Measurements from ENCODE around the gene SMCO1.
A peak's percentile ranks its signal among the peaks of the same experiment; 100 is the strongest.
"Not testable (repeated sequence)": the region's sequence is repeated elsewhere in the genome, so short reads cannot be mapped to it uniquely, and the experiment has no call there.

SMCO1 gene

DNA sequence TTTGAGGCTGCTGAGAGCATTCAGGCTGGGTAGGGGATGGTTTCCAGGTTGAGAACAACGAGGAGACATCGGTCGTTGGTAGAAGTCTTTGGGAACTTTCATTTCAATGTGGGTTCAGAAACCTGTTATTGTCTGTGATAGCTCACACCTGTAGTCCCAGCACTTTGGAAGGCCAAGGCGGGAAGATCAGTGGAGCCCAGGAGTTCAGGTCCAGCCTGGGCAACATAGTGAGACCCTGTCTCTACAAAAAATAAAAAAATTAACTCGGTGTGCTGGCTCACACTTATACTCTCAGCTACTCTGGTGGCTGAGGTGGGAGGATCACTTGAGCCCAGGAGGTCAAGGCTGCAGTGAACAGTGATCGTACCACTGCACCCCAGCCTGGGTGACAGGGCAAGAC is 10.6 kb downstream of the SMCO1 start:
- Histone ChIP-seq H3K9ac (ENCODE audit: low read length) (peak overlapping the region; percentile 95), H3K9me3 (ENCODE audit: control insufficient read depth, low read length) (no peaks in the 10 kb centered on the region), H3K4ac (ENCODE audit: low read depth in 1 of 2, low read length in 2 of 2) (peak overlapping the region in 1 of 2 experiments; percentile 7), H2BK15ac (ENCODE audit: low read depth, poor library complexity, severe bottlenecking) (no peak overlapping the region), H2BK5ac (ENCODE audit: low read depth, low read length, poor library complexity, severe bottlenecking) (no peak overlapping the region), H3K4me1 (ENCODE audit: control insufficient read depth, insufficient read depth, low read depth, low read length) (peaks cover 2% of the 10 kb centered on the region), H4K91ac (ENCODE audit: low read length) (no peak overlapping the region), H2AFZ (ENCODE audit: low read depth, low read length) (no peak overlapping the region), H4K8ac (ENCODE audit: low read length) (no peak overlapping the region), H2AK5ac (ENCODE audit: low read length, severe bottlenecking) (peak overlapping the region; percentile 88), H2BK120ac (ENCODE audit: low read depth, low read length) (peak overlapping the region; percentile 61), H3K79me1 (replicated peaks; ENCODE audit: low read length, poor library complexity, severe bottlenecking) (no peaks in the 10 kb centered on the region), H3K14ac (ENCODE audit: low read length in 2 of 2) (no peak overlapping the region), H3K27ac (ENCODE audit: low read length, poor library complexity, severe bottlenecking) (no peak overlapping the region), H3K4me2 (ENCODE audit: low read length, poor library complexity, severe bottlenecking) (no peak overlapping the region), H3K27me3 (ENCODE audit: control insufficient read depth in 1 of 2, insufficient read depth in 1 of 2, low read length in 2 of 2) (no peaks in the 10 kb centered on the region), H2BK12ac (ENCODE audit: low read length in 2 of 2) (peak overlapping the region in 1 of 2 experiments; percentile 77), H3K18ac (ENCODE audit: low read depth in 1 of 2, low read length in 2 of 2) (peak overlapping the region; percentile 43 to 51), H3K36me3 (ENCODE audit: control insufficient read depth in 1 of 2, insufficient read depth in 2 of 2, low read depth in 1 of 2, low read length in 2 of 2) (peaks cover 0 to 6% of the 10 kb centered on the region in 2 experiments), H3K4me3 (ENCODE audit: insufficient read depth in 1 of 2, low read depth in 1 of 2, low read length in 2 of 2) (peak overlapping the region in 1 of 2 experiments; percentile 71), H3K23ac (ENCODE audit: low read length in 2 of 2) (no peak overlapping the region)
- DNase-seq: no peak
- 94% methylated on average over 6 of the region's 6 CpGs for WGBS

GRCh38 chr3:196504077-196504398 is 11.1 kb downstream of the SMCO1 start:
- peak overlapping the region; percentile 80 for H4K8ac ChIP-seq (ENCODE audit: low read length)
- H2BK15ac ChIP-seq (ENCODE audit: low read depth, poor library complexity, severe bottlenecking): peak overlapping the region; percentile 52
- H3K79me1 ChIP-seq (replicated peaks; ENCODE audit: low read length, poor library complexity, severe bottlenecking); H3K4ac ChIP-seq (ENCODE audit: low read depth in 1 of 2, low read length in 2 of 2); H2BK5ac ChIP-seq (ENCODE audit: low read depth, low read length, poor library complexity, severe bottlenecking); H3K4me1 ChIP-seq (ENCODE audit: control insufficient read depth, insufficient read depth, low read depth, low read length); H2AFZ ChIP-seq (ENCODE audit: low read depth, low read length); H4K91ac ChIP-seq (ENCODE audit: low read length); H3K36me3 ChIP-seq (ENCODE audit: control insufficient read depth in 1 of 2, insufficient read depth in 2 of 2, low read depth in 1 of 2, low read length in 2 of 2); H3K9me3 ChIP-seq (ENCODE audit: control insufficient read depth, low read length); H3K23ac ChIP-seq (ENCODE audit: low read length in 2 of 2); DNase-seq; H3K27me3 ChIP-seq (ENCODE audit: control insufficient read depth in 1 of 2, insufficient read depth in 1 of 2, low read length in 2 of 2); H3K14ac ChIP-seq (ENCODE audit: low read length in 2 of 2): not testable (repeated sequence)
- WGBS: 46% methylated on average over 6 of the region's 7 CpGs
- H3K18ac ChIP-seq (ENCODE audit: low read depth in 1 of 2, low read length in 2 of 2): peak overlapping the region in 1 of 2 experiments; percentile 43
- peak overlapping the region; percentile 95 for H3K9ac ChIP-seq (ENCODE audit: low read length)
- H3K27ac ChIP-seq (ENCODE audit: low read length, poor library complexity, severe bottlenecking): peak overlapping the region; percentile 71
- H3K4me3 ChIP-seq (ENCODE audit: insufficient read depth in 1 of 2, low read depth in 1 of 2, low read length in 2 of 2): peak overlapping the region; percentile 71 to 88
- H2BK120ac ChIP-seq (ENCODE audit: low read depth, low read length): peak overlapping the region; percentile 61
- H2BK12ac ChIP-seq (ENCODE audit: low read length in 2 of 2): peak overlapping the region in 1 of 2 experiments; percentile 77
- peak overlapping the region; percentile 88 for H2AK5ac ChIP-seq (ENCODE audit: low read length, severe bottlenecking)
- H3K4me2 ChIP-seq (ENCODE audit: low read length, poor library complexity, severe bottlenecking): peak overlapping the region; percentile 53

DNA sequence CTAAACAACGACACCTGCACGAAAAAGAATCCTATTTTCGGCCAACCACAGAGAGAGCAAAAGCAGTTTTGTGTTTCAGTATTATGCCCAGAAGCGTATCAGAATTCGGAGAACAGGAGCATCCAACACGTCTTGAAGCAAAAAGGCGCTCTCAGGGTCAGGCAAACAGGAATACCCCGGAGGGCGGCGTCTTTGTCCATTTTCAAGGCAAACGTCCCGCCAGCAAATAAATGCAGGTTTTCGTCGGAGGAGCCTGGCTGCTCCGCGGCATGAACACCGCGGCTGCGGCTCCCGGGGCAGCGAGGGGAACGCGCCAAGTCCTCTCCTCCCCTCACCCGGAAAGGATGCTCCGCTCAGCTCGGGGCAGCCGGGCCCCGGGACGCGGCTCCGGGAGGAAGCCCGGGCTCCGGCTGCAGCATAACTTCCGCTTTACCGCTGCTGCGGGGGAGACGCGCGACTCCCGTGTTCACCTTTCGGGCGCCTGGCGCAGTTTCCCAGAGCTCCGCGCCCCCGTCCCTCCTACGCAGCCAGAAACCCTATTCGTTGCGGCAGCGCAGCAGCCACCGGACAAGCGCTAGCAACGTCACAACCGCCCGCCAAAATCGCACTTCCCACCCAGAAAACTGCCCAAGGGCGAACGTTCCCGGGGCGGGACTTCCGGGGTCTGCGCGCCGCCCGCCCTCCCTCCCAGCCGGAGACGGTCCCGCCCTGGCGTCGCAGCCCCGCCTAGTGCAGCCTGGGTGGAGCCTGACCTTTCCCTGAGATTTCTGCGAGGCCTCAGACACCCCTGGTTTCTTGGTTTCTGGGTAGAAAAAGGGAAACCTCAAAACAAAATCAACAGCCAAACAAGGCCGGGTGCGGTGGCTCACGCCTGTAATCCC is 11.7 kb downstream of the SMCO1 start, which contains the start of gene RNF168:
Gene RNF168 (minus strand): TSS at position 573 of the 881 bp plus-strand sequence. CDS start 595 bp downstream, outside the sequence.
- peak within 1 kb of the TSS; percentile 61 for H2BK120ac ChIP-seq (ENCODE audit: low read depth, low read length)
- H4K91ac ChIP-seq (ENCODE audit: low read length): peak within 1 kb of the TSS; percentile 90
- H3K27me3 ChIP-seq (ENCODE audit: control insufficient read depth in 1 of 2, insufficient read depth in 1 of 2, low read length in 2 of 2): no peaks in the 10 kb centered on the region
- peaks cover 0 to 6% of the 10 kb centered on the region in 2 experiments for H3K36me3 ChIP-seq (ENCODE audit: control insufficient read depth in 1 of 2, insufficient read depth in 2 of 2, low read depth in 1 of 2, low read length in 2 of 2)
- DNase-seq: peak; percentile 95
- peaks cover 2% of the 10 kb centered on the region for H3K4me1 ChIP-seq (ENCODE audit: control insufficient read depth, insufficient read depth, low read depth, low read length)
- H3K27ac ChIP-seq (ENCODE audit: low read length, poor library complexity, severe bottlenecking): peak within 1 kb of the TSS; percentile 85
- peak within 1 kb of the TSS; percentile 88 to 89 for H3K4me3 ChIP-seq (ENCODE audit: insufficient read depth in 1 of 2, low read depth in 1 of 2, low read length in 2 of 2)
- H3K4ac ChIP-seq (ENCODE audit: low read depth in 1 of 2, low read length in 2 of 2): peak within 1 kb of the TSS; percentile 91 to 98
- WGBS: 1% methylated on average over 56 of the region's 75 CpGs
- peak within 1 kb of the TSS; percentile 77 for H2BK5ac ChIP-seq (ENCODE audit: low read depth, low read length, poor library complexity, severe bottlenecking)
- peak within 1 kb of the TSS; percentile 90 to 99 for H3K23ac ChIP-seq (ENCODE audit: low read length in 2 of 2)
- peak within 1 kb of the TSS; percentile 85 for H4K8ac ChIP-seq (ENCODE audit: low read length)
- H3K18ac ChIP-seq (ENCODE audit: low read depth in 1 of 2, low read length in 2 of 2): peak within 1 kb of the TSS; percentile 79 to 97
- peak within 1 kb of the TSS; percentile 88 for H2AK5ac ChIP-seq (ENCODE audit: low read length, severe bottlenecking)
- peak within 1 kb of the TSS; percentile 54 for H2BK15ac ChIP-seq (ENCODE audit: low read depth, poor library complexity, severe bottlenecking)
- H3K4me2 ChIP-seq (ENCODE audit: low read length, poor library complexity, severe bottlenecking): peak within 1 kb of the TSS; percentile 93
- no peaks in the 10 kb centered on the region for H3K79me1 ChIP-seq (replicated peaks; ENCODE audit: low read length, poor library complexity, severe bottlenecking)
- H3K9ac ChIP-seq (ENCODE audit: low read length): peak within 1 kb of the TSS; percentile 95
- peak within 1 kb of the TSS in 1 of 2 experiments; percentile 100 for H3K14ac ChIP-seq (ENCODE audit: low read length in 2 of 2)
- no peaks in the 10 kb centered on the region for H3K9me3 ChIP-seq (ENCODE audit: control insufficient read depth, low read length)
- peak within 1 kb of the TSS; percentile 77 to 86 for H2BK12ac ChIP-seq (ENCODE audit: low read length in 2 of 2)
- peak within 1 kb of the TSS; percentile 78 for H2AFZ ChIP-seq (ENCODE audit: low read depth, low read length)

GRCh38 chr3:196502775-196503195 is 12.4 kb downstream of the SMCO1 start:
- peak overlapping the region; percentile 91 to 98 for H3K4ac ChIP-seq (ENCODE audit: low read depth in 1 of 2, low read length in 2 of 2)
- WGBS: under 1% methylated on average over 27 of the region's 27 CpGs

More at GRCh38 chr3:196502775-196503195, 12.4 kb downstream of the SMCO1 start:
- Histone ChIP-seq H3K23ac (ENCODE audit: low read length in 2 of 2) (peak overlapping the region; percentile 90 to 99), H3K14ac (ENCODE audit: low read length in 2 of 2) (peak overlapping the region in 1 of 2 experiments; percentile 100), H2BK120ac (ENCODE audit: low read depth, low read length) (peak overlapping the region; percentile 34), H3K4me1 (ENCODE audit: control insufficient read depth, insufficient read depth, low read depth, low read length) (peaks cover 2% of the 10 kb centered on the region), H4K91ac (ENCODE audit: low read length) (peak overlapping the region; percentile 90), H3K9ac (ENCODE audit: low read length) (peak overlapping the region; percentile 95), H3K4me2 (ENCODE audit: low read length, poor library complexity, severe bottlenecking) (peak overlapping the region; percentile 93), H3K4me3 (ENCODE audit: insufficient read depth in 1 of 2, low read depth in 1 of 2, low read length in 2 of 2) (peak overlapping the region; percentile 88 to 89), H3K18ac (ENCODE audit: low read depth in 1 of 2, low read length in 2 of 2) (peak overlapping the region; percentile 79 to 97), H3K27ac (ENCODE audit: low read length, poor library complexity, severe bottlenecking) (peak overlapping the region; percentile 85), H2BK15ac (ENCODE audit: low read depth, poor library complexity, severe bottlenecking) (peak overlapping the region; percentile 52), H2AFZ (ENCODE audit: low read depth, low read length) (no peak overlapping the region), H3K9me3 (ENCODE audit: control insufficient read depth, low read length) (no peaks in the 10 kb centered on the region), H3K36me3 (ENCODE audit: control insufficient read depth in 1 of 2, insufficient read depth in 2 of 2, low read depth in 1 of 2, low read length in 2 of 2) (peaks cover 0 to 6% of the 10 kb centered on the region in 2 experiments), H3K27me3 (ENCODE audit: control insufficient read depth in 1 of 2, insufficient read depth in 1 of 2, low read length in 2 of 2) (no peaks in the 10 kb centered on the region), H2BK5ac (ENCODE audit: low read depth, low read length, poor library complexity, severe bottlenecking) (peak overlapping the region; percentile 77), H4K8ac (ENCODE audit: low read length) (peak overlapping the region; percentile 85), H3K79me1 (replicated peaks; ENCODE audit: low read length, poor library complexity, severe bottlenecking) (no peaks in the 10 kb centered on the region), H2BK12ac (ENCODE audit: low read length in 2 of 2) (peak overlapping the region; percentile 77 to 86), H2AK5ac (ENCODE audit: low read length, severe bottlenecking) (no peak overlapping the region)
- DNase-seq: peak; percentile 89
